DMS153 treated with DMSO at 0.1 percent for 48 hours (cell line): ENCODE measurements around the gene SLC1A4.
"Not testable (repeated sequence)": the region's sequence is repeated elsewhere in the genome, so short reads cannot be mapped to it uniquely, and the experiment has no call there.

Source experiments
- DNase-seq: peaks from one replicate; lab custom pipeline; 2025; ENCODE audit not compliant: unreplicated experiment; lab: John Stamatoyannopoulos, UW

SLC1A4 gene

DNA sequence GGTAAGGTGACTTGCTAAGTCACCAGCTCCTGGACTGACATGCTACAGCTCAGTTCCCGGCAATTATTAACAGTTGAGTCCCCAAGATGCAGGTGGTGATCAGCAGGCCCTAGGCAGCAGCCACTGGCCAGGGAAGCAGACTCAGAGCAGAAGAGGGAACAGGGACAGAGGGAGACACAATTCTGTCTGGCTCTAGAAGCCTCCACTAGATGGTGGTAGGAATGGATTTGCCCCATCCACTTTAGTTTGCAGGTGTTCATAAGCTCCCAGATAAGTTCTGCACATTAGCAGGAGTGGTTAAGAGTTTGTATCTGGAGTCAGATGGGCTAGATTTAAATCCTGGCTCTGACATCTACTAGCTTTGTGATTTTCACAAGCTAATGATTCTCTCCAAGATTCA lies 25.5 kb upstream of the SLC1A4 start:
- DNase-seq, result no peak

DNA sequence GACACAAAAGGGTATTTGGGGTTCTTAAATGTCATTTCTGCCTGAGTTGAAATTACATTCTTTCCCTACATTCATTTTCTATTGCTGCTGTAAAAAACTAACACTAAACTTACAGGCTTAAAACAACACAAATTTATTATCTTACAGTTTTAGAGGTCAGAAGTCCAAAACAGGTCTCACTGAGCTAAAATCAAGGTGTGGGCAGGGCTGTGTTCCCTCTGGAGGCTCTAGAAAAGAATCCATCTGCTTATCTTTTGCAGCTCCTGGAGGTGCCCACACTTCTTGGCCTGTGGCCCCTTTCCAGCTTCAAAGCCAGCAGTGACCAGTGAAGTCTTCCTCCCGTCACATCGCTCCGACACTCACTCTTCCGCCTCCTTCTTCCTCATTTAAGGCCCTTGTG lies 23.2 kb upstream of the SLC1A4 start:
- no peak for DNase-seq

DNA sequence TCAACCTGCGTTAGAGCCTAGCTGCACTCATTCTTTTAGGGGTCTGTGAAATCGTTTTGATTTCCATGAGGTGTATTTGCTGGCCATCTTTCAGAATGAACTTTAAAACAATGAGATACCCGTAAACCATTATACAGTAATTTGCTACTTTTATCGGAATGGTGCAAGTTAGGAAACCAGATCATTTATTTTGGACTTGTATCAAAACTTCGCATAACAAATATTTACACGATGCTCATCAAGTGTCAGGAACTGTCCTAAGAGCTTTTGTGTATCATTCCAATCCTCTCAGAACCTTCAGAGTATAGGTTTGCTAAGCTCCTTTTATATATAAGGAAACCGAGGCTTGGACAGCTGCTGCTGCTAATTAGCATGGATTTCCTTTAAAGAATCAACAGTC lies 22.4 kb upstream of the SLC1A4 start:
- DNase-seq, result no peak

DNA sequence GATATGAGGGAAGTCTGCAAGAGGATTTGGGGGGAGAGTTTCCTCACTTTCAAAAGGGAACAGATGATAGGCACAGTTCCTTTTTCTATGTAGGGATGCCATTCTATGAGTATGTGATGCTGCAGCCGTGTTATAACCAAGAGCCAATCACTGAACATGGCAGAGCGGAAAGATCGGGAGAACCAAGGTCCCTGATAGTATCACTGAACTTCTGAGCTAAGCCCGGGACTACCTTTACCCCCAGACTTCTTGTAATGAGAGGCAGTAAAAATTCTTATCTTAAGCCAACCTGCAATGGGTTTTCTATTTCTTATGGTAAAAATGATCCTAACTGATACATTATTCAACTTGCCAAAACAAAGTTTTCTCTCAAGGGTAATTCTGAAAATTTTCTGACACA lies 21.6 kb upstream of the SLC1A4 start:
- DNase-seq, result no peak

DNA sequence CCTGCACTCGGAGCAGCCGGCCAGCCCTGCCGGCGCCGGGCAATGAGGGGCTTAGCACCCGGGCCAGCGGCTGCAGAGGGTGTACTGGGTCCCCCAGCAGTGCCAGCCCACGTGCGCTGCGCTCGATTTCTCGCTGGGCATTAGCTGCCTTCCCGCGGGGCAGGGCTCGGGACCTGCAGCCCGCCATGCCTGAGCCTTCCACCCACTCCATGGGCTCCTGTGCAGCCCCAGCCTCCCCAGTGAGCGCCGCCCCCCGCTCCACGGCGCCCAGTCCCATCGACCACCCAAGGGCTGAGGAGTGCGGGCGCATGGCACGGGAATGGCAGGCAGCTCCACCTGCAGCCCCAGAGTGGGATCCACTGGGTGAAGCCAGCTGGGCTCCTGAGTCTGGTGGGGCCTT lies 20.1 kb upstream of the SLC1A4 start:
- not testable (repeated sequence) for DNase-seq

DNA sequence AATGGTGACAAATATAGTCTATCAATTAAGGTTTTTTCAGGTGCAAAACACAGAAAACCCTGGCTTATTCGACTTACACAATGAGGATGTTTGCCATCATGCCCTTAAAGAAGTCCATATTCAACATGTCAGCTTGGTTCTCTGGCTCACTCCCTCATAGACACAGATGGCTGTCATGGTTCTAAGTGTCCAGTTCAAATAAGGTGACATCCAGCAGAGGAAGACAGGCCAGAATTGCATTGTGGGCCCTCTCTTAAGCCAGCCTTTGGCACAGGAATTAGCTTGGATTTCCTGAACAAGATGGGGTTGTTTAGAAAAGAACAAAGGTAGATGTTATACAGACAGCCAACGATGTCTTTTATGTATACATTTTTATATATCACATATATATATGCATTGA lies 18.7 kb upstream of the SLC1A4 start:
- DNase-seq, result no peak

DNA sequence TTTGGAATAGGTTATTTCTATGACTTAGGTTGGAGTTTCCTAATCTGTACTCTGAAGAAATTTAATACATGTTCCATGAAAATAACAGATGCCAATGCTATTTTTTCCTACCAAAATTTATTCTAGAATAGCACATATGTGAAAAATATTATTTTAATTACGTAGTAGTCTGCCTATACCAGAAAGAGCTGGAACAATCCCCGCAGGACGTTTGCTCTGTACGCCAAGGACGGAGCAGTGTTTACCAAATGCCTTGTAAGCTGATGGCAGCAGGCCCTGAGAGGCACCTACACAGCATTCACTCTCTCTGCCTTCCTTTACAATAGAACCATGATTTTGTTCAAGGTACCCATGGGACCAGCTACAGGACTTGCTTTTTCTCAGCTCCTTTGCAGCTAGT lies 16.8 kb upstream of the SLC1A4 start:
- no peak for DNase-seq

DNA sequence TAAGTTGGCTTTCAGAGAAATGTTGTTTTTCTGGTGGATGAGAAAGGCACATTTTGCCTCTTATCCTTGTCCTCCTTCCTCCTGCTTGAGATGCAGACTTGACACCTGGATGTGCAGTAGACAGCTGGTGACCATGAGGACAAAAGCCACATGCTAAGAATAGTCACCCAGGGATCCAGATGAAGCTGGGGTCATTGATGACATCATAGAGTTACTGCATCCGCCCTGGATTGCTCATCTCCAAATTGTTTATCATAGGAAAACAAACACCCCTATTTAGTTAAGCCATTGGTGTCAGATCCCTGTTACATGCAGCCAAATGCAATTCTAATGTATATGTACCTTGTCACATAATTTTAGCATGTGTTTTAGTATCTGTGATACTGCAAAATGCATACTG lies 16.3 kb upstream of the SLC1A4 start:
- DNase-seq, result no peak

DNA sequence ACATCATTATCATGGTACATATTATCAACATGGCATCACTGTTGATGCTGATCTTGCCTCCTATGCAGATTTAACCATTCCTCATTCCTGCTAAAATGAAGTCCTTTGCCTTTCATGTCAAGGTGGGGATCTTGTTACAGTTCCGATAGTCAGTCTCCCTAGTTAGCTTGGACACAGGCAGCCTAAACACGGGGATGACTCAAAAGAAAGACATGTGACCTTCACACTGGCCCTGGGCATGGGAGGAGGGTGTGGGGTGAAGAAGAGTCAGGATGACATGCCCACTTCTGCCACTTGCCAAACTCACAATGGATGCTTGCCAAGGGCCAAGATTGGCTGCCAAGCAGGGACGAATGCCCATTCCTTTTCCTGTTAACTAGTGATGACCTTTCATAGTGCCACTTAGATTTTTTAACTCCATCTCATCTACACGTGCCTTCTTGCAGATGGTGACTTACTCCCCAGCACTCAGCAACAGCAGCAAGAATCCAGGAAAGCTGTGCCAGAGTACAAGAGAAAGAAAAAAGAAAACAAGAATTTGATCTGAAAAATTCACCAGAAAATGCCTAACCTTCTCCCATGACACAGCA lies 13.9 kb upstream of the SLC1A4 start:
- no peak for DNase-seq

DNA sequence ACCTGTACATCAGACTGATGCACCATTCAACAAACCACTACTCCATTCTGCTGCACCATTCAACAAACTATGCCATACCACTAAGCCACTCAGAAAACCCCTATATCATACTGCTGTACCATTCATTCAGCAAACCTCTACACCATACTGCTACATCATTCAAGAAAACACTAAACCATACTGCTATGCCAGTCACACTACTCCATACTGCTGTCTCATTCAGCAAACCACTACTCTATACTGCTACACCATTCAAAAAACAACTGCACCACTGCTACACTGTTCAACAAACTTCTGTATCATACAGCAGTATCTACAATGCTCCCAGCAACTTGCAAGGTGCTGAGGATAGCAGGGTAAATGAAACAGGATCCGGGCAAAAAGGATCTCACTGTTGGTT lies 12.9 kb upstream of the SLC1A4 start:
- no peak for DNase-seq

DNA sequence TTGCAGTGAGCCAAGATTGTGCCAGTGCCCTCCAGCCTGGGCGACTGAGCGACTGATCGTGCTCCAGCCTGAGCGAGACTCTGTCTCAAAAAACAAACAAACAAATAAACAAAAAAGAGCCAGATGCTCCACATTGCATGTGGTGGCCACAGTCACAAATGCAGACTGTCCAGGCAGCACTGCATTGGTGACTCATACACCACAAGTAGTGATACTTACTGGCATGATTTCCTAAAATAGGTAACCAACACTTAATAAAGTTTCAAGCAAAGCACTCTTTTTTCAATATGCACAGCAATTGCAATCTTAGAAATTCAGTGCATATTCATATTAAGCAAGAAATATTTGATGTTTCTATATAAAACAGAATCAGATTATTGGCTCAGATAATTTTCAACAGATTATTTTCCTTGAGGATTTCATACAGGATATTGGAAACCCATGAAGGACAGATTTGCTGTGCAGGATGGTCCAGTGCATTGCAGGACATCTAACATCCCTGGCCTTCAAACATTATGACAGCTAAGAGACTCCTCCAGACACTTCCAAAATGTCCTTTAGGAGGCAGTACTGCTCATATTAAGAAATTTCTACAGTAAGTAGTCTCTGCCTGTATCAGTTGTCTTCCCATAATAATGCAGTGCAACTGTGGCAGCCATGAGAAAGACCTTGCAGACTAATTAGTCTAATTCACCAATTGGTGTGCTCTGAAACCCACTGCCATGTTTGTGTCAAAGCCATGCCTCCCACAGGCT lies 10.5 kb upstream of the SLC1A4 start:
- no peak for DNase-seq

DNA sequence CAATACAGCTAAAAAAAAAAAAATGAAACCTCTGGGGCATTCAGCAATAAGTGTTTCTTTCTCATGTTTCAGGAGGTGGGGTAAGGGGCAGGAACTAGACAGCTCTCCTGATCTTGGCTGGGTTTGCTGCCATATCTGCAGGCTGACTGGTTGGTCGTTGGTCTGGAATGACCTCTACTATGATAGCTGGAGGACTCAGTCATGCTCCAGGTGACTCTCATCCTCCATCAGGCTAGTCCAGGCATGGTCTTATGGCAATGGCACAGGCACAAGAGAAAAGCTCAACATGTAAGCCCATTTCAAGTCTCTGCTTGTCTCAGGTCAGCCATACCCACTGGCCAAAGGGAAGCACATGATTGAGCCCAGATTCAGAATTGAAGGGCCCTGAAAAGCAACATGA lies 9.5 kb upstream of the SLC1A4 start:
- no peak for DNase-seq

DNA sequence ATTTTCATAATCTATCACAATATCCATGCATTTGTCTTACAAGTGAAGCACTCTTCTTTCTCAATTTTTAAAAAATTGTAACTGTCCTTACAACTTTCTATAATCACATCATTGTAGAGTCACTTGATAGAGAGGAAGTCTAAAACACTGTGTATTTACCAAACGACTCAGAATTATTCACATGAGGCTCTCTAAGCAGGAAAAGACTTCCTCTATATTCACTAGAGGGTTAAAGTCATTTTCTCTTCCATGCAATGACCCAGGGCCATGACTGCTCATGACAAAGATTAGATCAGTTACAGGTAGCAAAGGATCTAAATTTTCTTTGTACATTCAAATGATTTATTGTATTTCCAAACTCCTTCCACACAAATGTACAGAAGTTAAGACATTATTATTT lies 9.0 kb upstream of the SLC1A4 start:
- DNase-seq, result no peak

DNA sequence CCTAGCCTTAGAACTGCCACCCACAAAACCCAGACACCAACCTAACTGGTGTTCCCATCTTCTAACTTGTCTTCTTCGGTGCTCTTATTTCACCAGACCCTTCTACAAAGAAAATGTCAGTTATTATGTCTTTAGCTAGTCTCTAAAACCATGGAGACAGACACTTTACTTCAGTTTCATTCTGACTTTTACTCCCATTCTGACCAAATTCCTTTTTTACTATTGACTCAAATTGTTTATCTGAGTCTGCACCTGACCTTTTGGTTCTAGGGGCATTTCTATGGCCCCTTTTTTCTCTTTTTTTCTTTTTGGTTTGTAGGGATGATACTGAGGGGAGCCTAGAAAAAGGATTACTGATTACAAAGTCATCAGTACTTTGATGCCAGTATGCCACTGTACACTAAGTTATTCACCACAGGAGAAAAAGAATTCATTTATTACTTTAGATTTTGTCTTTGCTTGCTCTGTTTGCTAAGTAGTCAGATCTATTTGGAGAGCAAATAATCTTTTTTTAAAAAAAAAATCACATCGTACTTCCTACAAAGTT lies 6.8 kb upstream of the SLC1A4 start:
- DNase-seq, result no peak

DNA sequence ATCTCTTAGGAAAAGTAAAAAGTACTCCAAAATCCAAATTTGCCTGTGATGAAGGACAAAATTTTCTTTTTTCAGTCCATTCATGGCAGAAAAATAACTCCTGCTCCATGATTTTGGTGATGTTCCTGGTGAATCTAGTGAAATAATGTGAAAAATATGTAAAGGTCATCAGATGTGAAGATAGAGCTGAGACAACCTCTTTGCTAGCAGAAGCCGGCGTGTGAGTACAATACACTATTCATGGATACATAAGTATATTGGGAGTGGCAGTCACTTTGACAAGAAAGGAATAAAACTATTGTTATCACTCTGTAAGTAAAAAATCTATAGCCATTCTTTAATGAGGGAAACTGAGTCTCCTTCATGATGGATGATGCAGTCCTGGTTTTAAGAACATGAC lies 6.3 kb upstream of the SLC1A4 start:
- DNase-seq, result no peak

DNA sequence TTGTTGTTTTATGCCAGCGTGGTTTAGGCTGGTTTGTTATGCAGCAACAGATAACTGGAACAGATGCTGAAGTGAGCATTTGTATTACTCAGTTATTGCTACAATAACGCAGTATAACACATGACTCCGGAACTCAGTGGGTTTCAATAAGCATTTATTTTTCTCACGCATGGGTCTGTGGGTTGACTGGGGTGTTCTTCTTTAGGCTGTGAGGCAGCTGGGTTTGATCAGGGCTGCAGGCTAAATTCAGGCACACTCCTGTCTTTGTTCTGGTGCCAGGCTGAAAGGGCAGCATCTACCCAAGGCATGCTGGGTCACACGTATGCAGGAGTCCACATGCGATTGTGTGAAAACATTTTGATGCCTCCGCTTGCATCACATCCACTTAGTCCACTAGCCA lies 3.8 kb upstream of the SLC1A4 start:
- DNase-seq, result no peak

DNA sequence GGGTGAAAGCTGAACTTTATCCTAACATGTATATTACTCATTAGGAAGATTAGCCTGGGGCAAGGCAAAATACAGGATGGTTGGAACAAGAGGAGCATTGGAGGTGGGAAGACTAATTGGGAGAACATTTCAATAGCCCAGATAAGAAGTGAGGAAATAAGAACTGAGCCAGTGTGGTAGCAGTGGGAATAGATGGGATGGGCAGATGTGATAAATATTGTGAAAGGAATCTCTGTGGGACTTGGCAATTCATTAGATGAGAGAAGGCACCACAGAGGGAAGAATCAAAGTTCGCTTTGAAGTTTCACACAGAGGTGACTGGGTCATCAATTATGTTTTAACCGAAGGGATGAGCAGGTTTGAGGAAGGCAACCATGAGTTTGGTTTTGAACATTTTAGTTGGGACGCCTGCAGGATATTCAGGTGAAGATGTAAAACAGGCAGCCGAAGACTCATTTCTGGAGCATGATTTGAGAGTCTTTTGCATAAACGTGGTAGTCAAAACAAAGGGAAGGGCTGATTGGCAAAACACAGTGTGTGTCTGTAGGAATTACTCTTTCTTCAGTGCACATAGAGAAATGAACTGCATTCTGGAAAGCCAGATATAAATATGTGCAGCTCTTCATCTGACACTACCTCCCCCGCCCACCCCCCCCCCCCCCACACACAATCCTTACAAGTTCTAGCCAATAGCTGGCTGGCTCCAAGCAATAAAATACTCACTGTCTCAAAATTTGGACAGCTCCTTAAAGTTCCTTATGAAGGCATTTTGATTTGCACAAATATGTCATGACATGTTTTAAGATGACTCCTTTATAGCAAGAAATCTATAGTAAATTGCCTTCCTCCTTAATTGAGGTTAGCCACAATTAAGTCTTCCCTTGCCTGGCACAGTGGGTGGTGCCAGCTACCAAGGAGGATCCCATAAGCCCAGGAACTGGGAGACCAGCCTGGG lies 1.9 kb upstream of the SLC1A4 start:
- no peak for DNase-seq

DNA sequence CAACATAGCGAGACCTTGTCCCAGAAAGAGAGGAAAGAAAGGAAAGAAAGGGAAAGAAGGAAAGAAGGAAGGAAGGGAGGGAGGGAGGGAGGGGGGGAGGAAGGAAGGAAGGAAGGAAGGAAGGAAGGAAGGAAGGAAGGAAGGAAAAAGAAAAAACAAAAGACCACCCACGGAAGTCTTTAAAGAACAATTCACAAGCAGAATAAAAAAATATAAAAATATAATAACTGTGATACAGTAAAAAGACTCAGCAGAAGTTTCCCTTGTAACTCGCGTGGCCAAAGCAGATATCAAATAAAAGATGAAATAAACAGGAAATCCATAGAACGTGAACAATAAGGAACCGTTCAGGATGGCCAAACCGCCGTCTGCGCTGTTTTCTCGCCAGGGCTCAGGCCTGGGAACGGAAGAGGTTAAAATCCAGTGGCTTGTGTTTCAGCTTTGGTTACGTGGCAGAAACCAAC lies 1.2 kb upstream of the SLC1A4 start:
- DNase-seq, result peak; percentile 9

DNA sequence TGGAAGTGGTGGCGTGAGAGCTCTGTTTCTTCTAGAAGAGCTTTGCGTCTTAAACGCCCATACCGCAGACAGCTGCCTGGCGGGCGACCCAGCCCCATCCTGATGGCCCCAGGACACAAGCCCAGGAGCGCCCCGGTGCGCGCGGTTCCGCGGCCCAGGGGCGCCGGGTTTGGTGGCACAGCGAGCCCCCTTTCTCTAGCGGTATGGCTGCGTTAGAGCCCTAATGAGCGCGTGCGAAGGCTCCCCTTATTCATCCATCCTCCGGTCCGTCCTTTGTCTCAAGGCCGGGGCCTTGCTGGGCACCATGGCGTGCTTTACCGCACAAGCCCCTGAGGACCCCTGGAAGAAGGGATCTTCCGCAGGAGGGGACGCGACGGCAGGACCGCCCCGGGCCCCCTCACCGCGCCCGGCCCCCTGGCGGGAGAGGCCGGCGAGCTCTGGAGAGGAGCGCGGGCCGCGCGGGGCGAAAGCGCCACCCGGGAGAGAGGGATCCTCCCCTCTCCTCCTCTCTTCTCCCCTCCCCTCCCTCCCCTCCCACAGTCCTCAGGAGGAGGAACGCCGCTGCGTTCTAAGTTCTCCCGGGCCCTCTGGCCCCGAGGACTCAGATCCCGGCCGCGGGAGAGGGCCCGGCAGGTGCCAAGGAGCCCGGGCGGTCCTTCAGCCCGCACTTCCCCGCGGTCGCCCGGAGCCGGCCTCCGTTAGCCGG lies 626 bp upstream of the SLC1A4 start:
- DNase-seq, result peak; percentile 51

DNA sequence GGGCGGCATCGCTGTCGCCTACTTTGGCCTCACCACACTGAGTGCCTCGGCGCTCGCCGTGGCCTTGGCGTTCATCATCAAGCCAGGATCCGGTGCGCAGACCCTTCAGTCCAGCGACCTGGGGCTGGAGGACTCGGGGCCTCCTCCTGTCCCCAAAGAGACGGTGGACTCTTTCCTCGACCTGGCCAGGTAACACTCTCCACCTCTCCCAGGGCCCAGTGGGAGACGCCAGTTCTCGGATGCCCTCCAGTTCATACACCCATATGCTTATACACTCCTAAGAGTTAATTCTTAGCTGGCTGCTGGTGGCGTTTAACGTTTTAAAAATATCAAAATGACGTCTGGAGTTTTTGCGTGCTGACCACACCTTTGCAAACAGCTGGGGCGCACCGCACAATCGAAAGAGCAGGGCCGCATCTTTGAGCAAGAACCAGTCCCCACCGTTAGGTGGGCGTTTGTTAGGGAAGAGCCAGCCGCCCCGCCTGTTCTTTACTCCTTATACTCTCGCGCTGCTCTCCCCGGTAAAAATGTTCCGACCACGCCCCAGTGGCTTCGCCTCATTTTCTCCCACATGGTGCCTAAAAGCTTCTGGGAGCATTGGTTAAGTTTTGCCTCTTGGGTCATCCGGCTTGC lies 899 bp downstream of the SLC1A4 start:
- no peak for DNase-seq
